Fibroblast of the conjunctiva (primary cell): Measurements from ENCODE around the gene USP32.

Experiments
- DNase-seq: peaks from one replicate; pipeline ENCODE4 v3.0.0-alpha.2; 2010; ENCODE audit warnings: low read depth

Gene USP32

DNA sequence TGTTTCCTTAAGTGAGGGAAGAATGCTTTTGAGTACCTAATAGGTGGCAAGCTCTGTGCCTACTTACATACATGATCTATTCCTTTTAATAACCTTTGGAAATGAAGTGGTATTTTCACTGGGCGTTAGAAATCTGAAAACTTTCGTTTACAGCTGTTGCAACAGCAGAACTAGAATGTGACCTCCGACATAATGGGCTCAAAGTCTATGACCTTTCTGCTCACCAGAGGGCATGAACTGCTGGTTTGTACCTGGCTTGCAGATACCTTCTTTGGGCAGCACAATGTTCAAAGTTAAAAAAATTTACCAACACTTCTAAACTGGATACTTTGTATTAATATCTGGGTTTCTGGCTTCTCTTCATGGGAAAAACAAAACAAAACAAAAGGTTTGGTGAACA, 217.9 kb downstream of the USP32 start:
- DNase-seq: no peak

DNA sequence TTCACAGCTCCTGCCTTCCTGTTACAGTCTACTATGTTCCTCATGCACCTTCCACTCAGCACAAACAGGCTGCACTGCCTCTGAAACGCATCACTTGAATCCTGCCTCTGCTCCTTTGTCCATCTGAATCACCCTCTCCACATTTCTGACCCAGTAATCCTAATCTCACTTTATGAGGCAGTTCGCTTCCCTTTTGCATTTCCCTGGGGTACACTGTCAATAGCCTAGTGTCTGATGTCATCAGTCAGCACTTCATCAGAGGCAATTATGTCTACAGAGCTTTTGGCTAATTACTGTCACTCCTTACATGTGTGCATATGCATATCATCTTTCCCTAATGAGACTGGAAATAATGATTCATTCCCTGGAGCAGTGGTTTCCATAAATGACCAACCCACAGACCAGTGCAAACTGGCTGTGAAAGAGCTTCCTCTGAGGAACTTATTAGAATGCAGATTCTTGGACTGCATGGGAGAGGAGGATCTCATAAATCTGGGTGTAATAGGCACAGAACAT, 218.6 kb downstream of the USP32 start:
- DNase-seq: no peak

DNA sequence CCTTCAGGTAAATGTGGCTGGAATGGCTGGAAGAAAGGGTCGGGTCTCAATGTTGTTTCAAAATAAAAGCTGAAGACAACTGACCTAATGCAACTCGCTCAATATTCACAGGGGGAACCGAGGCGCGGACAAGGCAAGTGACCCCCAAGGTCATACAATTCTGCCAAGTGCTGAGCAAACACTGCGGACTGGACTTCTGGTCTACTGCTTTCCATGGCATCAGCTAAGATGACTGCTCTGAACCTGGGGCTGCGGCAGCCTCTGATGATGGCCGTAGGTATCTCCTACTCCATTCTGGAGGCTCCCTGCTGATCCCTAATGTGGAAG, 220.2 kb downstream of the USP32 start:
- no peak for DNase-seq

DNA sequence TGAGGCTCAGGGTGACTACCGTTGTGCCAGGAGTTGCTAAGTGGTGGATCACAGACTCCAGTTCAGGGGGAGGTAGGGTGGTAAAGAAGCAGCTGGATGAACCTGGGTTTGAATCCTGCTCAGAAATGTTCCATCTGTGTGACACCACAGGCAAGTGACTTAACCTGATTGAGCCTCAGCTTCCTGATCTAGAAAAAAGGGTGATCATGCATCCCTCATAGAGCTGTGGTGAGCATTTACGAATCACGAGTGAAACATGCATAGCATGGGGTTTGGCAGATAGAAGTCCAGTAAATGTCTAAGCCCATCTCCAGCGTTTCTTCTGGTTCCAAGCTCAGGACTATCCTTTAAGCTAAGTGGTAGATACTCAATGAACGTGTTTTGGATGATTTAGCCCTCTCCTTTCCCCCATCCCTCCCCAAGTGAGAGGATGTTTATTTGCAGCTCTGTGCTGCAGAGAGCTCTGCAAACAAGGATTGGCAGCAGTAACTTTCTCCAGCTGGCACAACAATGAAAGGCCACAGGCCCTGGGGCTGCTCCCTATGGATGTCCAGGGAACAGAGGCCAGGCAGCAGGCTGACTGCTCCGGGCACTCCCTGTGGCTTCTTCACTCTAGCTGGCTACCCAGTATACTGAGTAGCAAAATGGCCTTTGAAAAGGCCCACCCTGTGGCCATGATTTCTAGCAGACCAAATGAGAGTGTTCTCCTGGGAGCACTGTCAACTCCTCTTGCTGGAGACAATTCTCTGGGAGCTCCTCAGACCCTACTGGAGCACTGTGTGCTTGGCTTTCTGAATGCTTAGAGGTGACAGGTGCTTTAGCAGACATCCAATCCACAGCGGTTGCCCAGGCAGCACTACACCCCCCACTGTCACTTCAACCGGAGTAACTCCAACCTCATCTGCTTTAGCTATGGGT, 220.8 kb downstream of the USP32 start:
- DNase-seq: no peak

DNA sequence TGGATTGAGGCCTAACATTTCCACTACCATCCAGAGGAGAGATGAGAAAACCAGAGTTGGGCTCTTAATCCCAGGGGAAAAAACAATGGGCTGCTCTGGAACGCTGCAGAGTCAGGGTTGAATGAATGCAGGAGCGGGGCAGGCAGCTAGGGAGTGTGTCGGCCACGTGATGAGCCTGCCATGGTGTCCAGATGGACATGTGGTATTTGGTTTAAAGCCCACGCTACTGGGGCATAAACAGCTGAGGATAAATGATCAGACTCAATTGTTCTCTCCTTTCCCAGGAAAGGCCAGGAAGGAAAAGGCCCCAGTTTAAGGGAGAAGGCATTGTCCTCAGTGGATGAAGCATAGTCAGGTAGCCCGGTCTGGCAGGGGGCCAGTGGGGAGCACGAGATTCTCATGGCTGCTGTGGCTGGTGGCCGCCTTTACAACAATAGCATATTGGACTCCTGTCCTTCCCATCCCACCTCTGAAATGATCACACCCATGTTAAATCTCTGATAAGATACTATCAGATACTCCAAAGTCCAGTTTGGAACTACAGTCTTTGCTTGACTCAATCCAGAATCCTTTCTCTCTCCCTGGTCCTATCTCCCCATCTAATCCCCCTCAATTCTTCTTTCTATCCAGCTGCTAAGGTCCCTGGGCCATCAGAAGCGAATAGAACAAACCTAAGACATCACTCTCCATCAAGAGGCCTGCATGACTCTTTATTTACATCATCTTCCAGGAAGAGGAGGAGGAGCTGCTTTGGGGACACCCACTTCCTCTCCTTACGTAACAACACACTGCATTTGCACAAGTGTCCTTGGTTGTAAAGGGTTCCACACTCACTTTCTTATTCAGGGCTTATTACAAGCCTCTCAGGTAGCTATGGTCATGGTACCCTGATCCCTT, 221.8 kb downstream of the USP32 start:
- DNase-seq: no peak

DNA sequence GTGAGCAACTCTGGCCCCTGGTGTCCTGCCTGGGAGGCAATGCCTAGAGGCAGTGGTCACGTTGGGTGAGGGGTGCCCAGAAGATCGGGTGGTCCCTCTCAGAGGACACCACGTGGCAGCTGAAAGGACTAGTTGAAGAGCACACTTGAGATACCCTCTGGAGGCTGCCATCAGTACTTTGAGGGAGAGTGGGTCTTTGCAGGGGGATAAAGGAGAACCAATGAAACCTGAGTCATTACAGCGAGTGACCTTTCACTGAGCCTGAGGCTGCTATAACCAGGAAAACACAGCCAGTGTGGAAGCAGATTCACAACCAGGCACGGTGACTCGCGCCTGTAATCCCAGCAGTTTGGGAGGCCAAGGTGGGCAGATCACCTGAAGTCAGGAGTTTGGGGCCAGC, 223.3 kb downstream of the USP32 start:
- no peak for DNase-seq

DNA sequence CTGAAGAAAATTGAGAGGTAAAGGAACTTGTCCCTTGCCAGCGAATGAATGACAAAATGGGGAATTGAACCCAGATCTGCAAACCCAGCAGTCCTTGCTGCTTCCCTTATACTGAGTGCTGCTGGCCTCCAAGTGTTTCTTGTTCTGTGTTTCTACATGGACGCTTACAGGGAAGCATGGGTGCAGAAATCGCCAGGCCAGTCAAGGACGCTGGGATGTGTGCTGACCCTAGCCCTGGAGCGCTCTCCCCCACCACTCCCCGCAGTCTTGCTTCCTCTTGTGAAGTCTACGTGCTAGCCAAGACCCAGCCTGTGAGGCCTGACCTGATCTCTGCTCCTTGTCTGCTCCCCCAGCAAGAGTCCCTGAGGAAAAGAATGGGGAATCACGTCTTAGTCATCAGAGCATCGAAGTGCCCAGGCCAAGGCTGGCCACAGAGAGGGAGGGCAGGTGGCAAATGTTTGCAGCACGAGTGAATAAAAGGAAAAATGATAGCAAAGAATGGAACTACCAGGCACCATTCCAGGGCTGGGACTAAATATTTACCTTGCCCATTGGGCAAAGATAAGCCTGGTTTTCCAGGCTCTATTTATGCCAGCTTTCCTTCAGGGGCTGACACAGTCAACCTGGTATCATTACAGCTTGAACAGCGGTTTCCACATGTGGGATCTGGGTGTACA, 224.7 kb downstream of the USP32 start:
- DNase-seq: no peak

DNA sequence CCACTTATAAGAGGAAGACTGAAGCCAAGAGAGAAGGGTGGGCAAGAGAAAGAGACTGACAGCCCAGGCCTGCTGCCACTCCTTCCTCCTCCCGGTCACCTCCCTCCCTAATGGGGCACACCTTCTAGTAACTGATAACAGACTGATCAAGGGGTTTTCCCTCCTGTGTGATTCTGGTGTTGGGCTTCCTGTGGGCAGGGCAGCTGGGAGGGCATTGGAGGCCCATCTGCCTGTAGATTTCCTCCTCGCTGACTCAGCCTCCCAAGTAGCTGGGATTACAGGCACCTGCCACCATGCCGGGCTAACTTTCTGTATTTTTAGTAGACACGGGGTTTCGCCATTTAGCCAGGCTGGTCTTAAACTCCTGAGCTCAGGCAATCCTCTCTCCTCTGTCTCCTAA, 226.0 kb downstream of the USP32 start:
- no peak for DNase-seq

DNA sequence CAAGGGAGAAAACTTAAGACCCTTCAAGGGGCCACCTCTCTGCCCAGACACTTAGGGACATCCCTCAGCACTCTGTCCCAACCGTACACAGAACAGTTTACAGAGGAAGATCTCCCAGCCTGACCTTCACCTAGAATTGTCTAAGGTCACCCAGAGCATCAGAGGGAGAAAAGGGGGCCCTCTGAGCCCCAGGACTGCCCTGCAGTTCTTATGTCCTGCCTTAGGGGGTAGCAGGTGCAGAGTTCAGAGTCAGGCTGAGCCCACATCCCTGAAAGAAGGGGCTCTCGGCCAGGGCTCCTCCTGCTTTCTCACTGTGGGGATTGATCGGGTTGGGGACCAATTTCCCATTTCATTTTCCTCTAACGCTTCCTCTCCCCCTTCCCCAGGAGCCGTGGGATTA, 226.7 kb downstream of the USP32 start:
- DNase-seq: no peak

DNA sequence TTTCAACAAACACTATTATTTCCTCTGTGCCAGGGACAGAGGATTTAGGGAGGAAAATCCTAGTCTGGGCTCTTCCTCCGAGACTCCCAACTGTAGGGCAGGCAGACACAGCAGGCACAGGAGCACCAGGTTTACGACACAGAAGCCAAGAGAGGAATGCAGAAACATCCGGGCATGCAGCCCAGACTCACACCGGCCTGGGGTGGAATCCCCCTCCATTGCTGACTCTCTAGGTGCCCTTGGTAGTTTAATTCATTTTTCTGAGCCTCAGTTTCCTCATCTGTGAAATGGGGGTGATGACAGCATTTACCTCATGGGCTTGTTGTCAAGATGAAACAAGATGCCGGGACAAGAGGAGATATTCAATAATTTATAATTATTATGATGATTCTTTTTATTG, 227.2 kb downstream of the USP32 start:
- no peak for DNase-seq

DNA sequence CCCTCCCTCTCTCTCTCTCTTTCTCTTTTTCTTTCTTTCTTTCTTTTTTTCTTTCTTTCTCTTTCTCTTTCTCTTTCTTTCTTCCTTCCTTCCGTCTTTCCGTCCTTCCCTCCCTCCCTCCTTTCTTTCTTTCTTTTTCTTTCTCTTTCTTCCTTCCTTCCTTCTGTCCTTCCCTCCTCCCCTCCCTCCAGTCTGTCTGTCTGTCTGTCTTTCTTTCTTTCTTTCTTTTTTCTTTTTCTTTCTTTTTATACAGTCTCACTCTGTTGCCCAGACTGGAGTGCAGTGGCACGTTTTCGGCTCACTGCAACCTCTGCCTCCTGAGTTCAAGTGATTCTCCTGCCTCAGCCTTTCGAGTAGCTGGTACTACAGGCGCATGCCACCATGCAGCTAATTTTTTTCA, 227.8 kb downstream of the USP32 start:
- DNase-seq: no peak

DNA sequence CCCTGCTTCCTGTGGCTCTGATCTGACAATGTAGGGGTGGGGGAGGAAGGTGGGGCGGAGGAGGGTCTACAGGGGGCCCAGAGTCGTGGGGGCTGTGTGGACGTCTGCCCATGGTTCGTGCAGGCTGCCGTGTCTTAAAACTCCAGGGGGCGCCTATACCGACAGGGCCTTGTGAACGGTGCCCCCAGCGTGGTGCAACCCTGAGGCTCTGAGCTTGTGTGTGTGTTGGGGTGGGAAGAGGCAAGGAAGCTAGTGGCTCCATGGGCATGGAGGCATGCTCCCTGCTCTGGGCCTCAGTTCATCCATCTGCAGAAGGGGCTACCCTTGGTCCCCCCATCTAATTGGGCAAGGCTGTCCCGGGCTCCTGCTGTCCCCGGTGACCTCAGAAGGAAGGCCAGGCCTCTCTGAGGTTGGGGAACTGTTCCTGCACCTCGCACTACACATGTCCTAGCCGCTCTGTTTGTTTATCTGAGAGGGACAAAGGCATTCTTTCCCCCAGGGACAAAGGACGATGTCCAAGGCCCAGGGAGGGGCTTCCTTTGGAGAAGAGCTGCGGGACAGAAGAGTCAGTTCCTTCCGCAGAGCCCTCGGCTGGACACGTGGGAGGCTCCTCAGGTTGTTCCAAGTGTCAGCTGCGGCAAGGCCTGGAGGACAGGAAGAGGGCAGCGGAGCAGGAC, 228.7 kb downstream of the USP32 start:
- DNase-seq: no peak

DNA sequence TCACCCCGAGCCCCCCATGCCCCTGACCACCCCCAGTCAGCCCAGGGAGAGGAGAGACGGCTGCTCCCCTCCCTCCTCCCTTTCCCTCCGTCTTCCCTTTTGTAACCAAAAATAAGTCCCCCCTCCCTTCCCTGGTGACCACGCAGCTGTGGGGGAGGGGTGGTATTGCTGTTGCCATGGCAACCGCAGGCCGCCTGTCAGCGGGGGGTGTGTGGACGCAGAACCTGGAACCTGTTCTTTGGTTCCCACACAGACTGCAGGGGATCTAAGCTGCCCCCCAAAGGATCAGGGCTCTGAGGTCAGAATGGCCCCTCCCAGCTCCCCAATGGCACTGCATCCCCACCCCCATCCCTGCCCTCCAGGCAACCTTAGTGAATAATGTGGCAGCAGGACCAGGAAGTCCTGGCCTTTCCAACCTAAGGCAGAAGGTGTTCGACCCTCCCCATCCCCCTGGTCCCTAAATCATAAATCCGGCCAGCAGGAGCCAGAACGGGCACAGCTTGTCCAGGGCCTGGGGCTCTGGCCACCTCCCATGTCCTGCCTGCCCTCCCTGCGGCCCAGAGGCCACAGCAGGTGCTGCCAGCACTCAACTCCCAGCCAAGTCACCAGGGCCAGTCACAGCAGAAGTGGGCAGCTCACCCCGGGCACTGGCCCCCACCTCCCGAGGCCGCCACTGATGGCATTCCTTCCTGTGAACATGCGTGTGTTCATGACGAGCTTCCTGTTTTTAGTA, 230.2 kb downstream of the USP32 start:
- no peak for DNase-seq

DNA sequence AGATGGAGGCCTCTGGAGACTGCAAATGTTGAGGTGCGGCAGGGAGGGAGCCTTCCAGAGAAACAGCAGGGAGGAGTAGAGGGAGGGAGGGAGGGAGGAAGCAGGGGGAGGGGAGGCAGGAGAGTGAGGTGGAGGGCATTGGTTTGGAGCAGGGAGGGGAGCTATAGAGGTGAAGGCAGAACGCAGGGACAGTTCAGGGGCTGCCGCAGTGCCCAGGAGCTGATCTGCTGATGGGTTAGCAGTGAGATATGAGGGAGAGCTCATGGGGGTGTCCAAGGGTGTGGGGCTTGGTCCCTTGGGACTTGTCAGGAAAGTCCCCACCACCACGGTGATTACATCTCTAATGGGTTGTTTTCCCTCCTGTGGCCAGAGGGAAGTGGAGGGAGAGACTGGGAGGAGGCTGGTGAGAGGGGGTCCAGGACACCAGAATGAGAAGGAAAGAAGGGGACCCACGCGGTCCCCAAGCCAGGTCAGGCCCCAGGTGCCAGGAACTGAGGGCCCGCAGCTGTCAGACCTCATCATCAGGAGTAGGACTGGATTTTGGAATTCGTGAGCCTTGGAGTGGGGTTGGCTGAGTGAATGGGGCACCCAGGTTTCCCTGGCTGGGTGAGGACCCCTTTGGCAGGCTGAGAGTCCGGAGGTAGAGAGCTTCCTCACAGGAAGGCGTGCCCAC, 231.0 kb downstream of the USP32 start:
- no peak for DNase-seq

DNA sequence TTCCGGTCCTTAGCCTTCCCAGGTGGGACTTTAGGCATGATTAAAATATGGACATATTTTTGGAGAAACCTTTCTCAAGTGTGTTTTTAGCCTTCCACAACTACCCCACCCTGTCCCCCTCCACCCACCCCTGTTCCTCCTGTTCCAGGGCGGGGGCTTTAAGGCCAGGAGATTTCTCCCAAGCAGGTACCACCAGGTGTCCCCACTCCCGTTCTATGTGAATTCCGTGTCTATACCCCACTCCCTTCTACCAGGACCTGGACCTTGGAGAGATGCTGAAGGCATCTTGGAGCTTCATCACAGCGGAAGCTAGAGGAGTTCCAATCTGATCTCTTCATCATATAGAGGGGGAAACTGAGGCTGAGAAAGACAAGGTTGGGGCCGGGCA, 232.5 kb downstream of the USP32 start:
- DNase-seq: no peak

DNA sequence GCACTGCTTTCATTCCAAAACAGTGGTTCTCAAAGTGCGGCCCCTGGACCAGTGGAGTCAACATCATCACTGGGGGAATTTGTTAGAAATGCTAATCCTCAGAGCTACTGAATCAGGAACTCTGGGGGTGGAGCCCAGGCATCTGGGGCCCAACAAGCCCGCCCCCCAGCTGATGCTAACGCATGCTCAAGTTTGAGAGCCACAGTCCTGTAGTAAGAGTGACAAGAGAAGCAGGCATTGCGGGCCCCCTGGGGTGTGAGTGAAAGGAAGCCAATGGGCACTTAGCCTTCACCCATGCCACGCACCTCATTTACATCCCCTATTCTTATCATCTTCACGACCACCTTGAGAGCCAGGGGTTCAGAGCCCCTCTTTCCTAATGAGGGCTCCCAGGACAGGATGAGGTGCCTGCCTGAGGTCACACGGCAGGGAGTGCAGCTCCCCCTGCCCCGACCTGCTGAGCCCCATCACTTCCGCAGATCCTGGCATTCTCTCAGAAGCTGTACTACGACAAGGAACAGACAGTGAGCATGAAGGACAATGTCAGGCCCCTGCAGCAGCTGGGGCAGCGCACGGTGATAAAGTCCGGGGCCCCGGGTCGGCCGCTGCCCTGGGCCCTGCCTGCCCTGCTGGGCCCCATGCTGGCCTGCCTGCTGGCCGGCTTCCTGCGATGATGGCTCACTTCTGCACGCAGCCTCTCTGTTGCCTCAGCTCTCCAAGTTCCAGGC, 233.0 kb downstream of the USP32 start:
- no peak for DNase-seq

DNA sequence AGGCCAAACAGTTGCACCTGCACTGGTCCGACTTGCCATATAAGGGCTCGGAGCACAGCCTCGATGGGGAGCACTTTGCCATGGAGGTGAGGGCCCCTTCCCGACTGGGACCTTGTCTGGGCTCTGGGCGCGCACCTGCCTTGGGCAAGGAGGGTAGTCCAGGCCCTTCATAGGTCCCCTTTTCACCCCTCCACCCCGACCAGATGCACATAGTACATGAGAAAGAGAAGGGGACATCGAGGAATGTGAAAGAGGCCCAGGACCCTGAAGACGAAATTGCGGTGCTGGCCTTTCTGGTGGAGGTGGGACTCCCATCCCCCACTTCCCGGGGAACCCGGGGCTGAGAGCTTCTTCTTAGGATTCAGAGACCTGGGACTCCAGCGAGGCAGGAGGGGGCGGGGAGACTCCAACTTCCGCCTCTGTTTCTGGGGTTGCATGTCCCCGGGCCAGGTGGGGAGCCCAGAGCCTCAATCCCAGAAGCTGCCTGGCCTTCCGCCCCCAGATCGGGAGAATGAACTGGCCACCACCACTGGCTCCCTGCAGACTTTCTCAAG, 234.4 kb downstream of the USP32 start:
- no peak for DNase-seq

DNA sequence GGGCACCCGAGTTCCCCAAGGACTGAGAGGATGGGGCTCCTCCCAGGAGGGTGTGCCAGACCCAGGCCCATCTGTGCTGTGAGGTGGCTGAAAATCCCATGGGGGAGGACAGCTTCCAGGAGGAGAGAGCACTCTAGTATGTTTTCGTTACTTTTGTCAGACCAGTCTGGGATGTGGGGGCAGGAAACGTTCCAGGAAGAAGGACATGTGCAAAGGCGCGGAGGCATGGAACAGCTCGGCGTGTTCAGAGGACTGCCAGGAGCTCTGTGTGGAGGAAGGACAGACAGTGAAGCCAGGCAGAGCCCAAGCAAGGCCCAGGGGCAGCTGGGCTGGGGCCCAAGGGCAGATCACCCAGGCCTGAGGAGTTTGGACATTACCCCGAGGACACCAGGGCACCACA, 235.2 kb downstream of the USP32 start:
- DNase-seq: no peak

DNA sequence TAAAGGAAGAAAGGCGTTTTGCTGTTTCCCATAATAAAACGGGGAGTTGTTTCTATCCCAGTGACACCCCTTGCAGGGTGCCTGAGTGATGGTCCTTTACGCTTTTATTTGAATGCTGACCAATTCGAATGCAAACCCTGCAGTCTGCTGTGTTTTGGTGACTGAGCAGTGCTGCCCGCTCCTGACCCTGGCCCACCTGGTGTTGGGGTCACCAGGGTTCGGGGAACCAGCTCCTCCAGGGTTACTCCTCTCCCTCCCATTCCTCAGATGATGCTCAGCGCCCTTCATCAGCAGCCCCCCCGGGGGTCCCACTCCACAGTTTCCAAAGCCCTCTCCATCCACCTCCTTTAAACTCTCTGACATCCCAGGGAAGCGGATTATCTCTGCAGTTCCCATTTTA, 236.1 kb downstream of the USP32 start:
- DNase-seq: no peak

DNA sequence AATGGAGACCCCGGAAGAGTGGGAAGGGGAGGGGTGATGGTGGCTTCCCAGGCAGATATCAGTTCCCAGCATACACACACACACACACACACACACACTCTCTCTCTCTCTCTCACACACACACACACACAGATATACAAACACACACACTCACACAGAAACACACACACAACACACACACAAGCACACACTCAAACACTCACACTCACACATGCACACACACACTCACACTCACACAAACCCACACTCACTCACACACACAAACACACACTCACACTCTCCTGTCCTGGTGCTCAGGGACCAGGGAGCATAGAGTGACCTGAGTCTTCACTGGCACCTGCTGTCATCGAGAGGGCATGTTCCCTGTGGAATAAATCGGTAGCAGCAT, 236.5 kb downstream of the USP32 start:
- no peak for DNase-seq
